Mucosa of gallbladder (tissue), 1 donor: Measurements from ENCODE around the gene ASB2. TPM values are rescaled to one million over a fixed set of nuclear protein-coding genes. Genes with fewer than 3 reads are reported as not detected.
A peak's percentile ranks its signal among the peaks of the same experiment; 100 is the strongest.

Experiments
- DNase-seq: peaks from one replicate; pipeline ENCODE4 v3.0.0-alpha.2; 2020; ENCODE audit warnings: low spot score
- total RNA-seq: library from RNA; stranded (reverse); gene quantifications from one replicate; pipeline ENCODE4 v1.2.1, GENCODE V29; 2021
- donor health status: DM: no; HTN: no; CAD: no.

The ASB2 gene
- total RNA-seq, 1 donor from 2014 or later: 28.0 TPM

DNA sequence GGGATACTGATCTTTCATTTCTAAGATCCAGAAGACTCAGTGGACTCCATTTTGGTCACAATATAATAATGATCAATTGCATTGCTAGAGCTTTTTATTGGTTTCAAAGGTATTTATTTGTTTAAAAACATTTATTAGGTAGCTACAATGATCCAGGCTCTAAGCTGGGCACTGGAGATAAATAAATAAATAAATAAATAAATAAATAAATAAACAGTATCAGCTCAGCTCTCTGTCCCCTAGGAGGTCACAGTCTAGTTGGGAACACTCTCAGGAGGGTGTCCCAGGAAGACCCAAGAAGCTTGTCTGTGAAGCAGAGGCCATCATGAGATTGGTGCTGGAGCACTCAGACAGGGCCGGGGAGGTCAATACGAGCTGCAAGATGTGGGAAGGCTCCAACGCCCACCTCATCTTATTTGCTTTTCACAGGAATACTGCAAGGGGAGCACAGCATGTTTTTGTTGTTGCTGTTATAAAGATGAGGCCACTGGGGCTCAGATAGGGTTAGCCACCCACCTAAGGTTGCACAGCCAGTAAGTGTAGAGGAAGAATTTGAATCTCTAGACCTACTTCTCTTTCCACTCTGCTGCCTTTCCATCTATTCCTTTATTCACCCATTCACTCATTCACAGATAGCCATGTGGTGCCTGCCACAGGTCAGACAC, 15.5 kb downstream of the ASB2 start:
- no peak for DNase-seq

DNA sequence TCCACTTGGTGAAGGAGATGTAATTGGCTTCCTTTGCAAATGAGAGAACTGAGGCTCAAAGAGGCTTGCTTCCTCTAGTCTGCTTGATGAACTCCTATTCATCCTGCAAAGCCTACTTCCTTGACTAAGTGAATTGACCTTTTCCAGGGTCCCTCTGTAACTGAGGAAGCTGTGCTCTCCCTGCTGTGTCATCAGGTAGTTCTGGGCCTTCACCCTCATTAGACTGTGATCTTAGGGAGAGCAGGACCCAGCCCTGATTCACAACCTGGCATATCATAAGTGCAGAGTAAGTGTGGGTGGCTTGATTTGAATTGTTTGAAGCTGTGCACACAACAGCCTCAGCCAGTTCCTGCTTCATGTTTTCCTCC, 16.3 kb downstream of the ASB2 start:
- DNase-seq: no peak

DNA sequence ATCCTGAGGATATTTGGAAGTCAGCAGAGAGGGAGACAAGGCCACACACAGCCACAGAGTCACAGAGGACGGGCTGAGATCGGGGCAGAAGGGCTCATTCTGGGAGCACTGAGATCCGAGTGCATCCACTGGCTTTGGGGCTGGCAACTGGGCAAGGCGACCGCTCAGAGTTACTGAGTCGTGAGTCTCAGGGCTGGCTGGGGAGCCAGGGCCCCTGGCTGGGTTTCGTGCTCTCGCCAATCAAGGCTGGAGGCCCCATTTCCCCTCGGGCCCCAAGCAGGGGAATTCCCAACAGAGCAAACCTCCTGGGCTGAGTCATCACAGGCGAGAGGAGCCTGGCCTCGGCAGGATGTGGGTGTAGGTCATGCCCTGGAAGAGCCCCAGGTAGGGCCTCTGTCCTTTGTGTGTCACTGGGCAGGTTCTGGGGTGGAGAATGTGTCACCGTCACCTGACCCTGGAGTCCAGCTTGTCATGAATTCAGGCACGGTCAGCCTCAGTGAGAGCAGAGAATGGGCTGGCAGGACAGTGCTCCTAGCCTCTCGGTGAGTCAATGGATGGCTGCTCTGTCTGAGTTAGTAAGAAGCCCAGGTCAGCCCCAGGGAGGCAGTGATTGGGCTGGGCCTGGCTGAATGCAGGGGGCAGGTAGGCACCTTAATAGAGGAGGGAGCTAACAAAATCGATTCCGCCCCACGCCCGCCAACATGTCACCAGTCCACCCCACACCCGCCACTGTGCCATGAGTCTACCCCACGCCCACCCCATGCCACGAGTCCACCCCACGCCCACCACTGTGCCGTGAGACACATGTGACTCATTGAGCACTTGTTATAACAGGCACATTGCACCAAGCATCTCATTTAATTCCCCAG, 16.9 kb downstream of the ASB2 start:
- peak; percentile 40 for DNase-seq

DNA sequence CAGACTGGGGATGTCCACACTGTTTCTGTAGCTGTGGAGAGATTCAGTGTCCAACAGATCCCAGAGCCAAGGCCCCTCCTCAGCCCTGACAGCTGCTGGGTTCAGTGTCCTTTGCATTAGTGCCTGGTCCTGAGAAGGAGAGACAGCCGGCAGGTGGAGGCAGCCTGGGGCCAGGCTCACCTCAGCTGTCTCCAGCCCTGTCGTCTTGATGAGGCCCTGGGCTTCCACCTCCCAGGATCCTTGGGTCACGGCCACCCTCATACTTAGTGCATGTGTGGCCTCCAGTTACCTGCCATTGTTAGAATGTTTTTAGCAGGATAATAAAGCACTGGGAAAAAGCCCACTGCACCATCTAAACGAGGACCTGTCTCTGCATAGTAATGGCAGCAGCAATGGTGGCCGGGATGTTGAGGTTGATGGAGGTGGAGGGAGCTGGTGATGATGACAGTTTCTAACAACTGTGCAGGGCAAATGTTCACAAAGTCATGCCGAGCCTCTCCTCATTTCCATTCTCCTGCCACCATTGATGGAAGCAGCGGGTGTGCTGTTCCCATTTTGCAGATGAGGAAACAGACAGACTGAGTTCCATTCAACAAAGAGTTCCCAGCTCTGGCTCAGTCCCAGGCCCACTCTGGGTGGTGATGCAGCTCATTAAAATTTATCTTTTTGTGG, 17.7 kb downstream of the ASB2 start:
- no peak for DNase-seq

DNA sequence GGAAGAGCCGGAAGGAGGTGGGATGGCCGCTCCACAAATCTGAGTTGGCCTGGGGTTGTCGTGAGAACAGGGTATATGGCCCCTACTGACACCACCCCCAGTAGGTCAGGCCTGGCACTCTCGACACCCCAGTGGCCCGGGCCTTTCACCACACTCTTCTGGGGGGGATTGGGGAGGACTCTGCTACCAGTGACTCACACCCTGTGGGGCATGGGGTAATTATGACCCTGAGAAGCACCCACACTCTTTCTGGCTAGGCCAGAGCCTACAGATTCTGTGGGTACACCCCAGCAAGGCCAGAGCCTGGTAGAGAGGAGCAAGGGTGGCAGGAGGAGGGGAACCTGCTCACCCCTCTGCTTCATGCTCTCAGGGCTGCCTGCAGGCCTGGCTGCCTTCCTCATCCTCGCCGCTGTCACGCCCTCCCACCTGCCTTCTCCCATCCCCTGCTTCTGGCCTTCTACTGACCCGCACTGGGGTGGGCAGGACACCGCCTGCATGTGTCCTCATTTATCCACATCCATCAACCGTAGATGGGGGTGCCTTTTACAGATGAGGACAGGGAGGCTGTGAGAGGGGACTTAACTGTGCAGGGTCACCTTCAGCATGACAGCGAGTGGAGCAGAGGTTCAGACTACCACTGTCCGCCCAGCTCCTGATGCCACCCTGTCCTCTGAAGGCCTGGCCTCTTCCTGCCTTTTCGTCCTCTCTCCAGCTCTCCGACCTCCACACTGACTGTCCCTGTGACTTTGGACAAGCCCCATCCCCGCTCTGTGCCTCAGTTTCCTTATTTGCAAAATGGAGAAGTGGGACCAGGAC, 18.4 kb downstream of the ASB2 start:
- no peak for DNase-seq

DNA sequence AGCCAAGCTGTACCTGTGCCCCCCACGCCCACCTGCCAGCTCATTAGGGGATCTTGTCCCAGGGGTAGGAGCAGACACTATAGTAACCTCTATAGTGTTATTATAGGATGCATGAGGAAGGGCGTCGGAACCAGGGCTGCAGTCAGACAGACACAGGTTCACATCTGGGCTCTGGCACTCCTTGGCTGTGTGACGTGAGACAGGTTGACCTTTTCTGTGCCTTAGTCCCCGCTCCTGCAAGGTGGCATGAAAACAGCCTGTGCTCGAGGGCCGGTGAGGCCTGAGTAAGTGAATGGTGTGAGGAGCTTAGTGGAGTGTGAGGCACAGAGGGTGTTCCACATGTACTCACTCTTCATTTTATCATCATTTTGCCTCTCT, 19.0 kb downstream of the ASB2 start:
- no peak for DNase-seq

DNA sequence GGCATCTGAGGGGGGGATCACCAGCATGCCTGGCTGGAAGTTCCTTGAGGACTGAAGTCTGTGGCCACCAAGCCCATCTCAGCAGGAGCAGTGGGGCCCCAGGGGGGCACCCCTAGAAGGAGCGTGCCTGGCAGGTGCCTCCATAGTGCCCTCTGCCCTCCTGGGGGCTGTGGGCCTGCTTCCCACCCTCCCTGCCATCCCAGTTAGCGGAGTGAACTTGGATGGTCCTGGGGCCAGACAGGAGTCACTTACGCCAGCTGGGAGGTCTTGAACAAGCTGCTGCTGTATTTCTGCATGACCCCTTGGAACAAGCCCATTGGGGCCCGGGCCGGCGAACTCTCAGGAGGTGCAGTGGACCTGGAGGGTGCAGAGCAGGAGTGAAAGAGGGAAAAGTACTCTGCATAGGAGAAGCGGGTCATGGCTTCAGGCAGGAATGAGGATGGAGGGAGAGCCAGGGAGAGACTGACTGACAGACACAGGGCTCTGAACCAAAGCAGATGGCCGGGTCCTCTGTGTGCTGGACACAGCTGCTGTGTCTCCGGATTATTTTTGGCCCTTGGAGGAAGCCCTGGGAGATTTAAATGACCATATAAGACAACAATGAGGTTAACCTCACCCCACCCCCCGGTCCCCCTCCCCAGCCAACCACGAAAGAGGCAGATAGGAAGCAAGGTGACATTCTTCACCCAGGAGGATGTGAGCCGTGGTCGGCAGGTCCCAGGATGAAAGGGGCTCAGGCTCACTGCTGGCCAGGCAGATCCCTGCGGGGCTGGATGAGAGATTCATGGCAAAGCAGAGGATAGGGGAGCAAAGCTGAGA, 19.6 kb downstream of the ASB2 start:
- no peak for DNase-seq

DNA sequence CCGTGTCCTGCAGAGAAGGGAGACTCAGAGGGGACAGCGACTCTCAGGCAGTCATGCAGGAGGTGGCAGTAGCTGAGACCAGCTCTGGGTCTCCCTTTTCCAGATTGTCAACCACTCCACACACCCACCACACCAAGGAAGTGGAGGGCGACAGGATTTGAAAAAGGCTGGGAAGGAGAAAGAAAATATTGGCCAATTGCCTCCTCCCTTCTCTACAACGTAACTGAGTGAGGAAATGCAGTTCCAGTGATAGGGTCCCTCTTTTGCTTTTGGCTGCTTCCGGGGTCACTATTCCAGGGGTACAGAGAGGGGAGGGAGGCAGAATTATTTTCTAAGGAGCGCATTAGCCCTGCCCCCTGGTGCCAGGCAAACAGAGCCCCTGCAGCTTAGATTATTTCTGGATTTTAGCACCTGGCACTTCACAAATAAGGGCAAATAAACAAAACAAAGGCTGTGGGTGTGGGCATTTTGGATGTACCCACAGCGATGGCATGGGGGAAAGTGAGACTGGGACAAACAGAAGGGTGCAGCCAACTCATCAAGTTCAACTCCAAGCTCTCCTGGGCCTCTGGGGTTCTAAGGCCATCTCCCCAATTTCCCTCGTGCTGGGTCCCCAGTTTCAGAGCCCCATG, 20.4 kb downstream of the ASB2 start:
- DNase-seq: no peak

DNA sequence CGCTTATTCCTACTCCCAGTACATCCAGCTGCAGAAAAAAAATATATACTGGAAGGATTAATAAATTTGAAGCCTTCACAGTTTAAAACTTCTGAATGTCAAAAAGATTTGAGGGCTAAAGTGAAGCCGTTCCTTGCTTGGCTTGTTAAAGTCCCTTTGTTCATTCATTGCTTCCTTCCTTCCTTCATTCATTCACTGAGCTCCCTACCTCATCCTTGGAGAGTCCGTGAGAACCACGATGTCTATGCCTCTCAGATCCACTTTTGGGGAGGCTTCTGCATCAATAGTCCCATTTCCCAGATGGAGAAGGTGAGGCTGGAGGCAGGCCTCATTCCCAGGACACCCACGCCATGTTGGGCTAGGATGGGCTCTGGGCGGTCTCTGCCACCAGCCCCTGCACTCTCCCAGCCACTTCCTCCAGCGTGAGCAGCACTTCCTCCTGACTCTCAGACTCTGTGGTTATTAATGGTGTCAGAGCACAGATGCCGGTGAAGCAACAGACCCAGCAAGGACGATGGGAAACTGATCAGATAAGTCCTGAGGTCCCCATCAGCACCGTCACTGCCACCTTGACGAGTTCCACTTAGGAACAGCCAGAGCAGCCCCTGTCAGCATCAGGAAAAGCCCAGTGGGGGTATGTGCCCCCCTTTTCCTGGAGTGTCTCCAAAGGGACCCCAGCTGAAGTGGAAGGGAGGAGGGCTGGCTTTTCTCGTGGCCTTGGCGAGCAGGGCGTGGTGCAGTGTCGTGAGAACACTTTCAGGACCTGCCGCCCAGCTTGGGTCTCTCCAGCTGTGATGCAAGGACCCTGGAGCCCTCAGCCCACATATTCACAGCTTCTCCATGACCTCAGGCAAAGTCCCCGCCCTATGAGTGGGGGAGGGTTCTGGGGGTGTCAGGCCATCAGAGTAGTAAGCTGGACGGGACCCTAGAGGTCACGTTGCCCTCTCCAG, 21.2 kb downstream of the ASB2 start:
- DNase-seq: peak; percentile 31

DNA sequence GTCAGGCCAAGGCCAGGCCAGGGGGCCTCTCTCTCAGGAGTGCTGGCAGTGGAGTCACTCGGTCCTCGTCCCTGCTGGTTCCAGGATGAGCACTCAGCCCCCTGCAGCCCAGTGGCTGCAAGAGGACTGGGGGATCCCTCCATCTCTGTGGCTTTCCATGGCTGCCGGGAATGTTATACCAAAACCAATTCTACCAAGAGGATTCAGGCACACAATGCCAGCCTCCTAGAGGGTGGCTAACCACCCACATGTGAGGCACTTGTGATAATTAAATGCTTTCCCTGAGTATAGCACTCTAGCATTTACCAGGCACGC, 21.9 kb downstream of the ASB2 start:
- DNase-seq: no peak

DNA sequence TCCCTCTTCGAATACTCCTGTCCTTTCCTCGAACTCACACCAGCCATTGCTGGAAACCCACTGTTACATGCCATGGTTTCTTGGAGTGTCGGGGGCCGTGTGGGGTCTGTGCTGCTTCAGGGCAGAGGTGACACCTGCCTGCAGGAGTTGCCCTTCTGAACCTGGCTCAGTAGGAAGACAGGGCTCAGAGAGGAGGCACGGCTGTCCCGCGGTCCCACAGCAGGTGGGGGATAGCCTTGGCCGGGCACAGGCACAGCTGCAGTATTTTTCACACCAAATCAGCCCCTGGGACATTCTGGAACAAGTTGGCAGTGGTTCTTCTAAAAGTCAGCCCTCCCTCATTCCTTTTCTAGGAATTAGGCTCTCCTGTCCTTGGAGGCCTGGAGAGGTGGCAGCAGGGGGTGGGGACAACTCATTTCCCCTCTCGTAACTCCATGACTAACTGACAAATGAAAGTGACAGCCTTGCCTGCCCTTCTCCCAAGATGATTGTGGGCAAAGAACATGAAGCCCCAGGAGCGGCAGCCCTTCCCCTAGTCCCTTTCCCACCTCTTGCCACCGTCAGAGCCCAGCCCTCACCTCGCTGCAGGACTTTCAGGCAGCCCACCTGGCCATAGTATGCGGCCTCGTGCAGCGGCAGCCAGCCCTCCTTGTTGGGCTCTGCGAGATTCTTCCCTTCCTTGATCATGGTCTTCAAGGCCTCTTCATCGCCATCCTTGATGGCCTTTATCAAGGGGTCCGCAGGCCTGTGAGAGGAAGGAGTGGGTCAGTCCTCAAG, 22.4 kb downstream of the ASB2 start:
- DNase-seq: no peak

DNA sequence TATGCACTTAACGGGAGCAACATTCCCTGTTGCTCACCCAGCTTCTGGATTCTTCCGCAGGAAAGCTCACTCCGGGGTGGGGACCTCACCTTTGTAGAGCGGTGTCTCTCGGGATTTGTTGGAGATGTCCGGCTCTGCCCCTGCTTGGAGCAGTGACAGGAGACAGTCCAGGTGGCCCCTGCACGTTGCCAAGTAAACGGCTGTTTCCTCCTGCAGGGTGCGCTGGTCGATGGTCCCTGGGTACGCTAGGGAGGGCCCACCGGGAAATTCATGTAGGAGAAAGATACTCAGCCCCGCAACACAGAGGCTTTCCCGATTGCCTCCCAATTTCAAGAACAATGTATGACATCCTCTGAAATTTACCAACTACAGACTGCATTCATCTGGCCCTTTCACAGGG, 23.1 kb downstream of the ASB2 start:
- no peak for DNase-seq

DNA sequence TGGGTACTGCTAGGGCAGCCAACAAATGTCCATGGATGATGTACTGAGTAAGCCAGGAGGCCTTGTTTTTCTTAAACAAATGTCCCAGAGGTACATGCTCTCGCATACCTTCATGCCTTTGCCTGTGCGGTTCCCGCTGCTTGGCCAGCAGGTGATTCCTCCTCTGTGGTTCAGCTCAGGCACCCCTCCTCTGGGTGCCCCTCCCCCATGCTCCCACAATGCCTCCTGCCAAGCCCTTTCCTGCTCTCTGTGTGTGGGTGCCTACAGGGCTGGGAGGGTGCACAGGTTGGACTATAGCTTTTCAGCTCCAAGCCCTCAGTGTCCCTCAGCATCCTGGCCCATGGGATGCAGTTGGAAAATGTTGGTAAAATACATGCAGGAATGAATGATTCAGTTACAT, 23.5 kb downstream of the ASB2 start:
- no peak for DNase-seq

DNA sequence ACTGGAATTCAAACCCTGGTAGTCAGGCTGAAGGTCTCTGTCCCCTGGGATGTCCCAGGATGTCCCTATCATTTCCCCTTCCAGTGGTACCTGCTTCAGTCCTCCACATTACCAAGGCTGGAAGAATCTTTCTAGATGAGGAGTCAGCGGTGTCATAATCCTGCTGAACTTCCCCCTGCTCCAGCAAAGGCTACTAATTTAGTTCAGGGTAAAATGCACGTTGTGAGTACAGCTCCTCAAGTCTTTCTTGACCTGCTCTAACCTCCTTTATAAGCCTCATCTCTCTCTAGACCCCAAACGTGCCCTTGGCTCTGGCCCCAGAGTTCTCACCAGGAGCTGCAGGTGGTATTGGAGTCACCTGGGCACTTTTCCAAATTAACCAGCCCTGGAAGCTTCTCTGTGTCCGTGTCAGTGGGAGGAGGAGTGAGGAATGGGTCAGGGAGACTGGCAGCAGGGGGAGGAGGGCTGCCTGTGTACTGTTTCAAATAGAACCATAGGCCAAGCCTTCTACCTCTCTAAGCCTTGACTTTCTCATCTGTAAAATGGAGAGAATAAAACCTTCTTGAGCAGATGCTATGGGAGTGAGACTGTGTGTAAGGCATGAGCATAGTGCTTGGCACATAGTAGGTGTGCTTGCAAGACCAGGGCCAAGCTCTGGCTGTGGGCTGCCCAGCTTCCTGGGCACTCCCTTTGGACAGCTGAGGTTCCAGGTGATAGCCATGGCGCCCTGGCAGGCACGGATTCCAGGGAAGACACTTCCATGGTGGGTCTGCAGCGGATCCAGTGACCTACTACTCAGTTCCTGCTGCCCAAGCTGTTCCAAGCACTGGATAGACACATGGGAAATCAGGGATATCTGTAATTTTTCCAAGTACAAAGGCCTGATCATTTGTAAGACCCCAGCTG, 24.5 kb downstream of the ASB2 start:
- DNase-seq: no peak

DNA sequence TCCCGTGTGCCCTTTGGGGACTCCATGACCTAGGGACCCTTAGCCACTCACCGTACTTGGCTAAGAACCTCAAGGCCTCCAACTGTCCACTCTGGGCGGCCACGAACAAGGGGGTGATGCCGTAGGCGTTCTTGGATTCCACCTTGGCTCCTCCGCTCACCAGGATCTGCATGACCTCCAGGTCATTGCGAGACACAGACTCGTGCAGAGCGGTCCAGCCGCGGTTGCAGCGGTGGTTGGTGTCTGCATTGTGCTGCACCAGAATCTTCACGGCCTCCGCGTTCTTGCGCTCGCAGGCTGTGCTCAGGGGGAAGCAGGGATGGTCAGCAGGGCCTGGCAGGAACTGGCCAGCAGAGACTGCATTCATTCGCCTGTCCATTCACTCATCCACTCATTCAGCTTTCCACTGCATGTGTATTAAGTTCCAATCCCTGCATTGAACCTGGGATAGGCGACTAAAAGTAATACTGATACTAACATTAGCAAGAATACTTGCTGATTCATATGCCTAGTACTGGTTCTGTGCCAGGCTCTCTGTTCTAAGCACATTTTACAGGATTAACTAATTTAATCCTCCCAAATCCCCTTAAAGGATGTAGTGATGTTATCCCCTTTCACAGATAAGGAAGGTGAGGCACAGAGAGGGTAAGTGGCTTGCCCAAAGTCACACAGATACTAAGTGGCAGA, 25.3 kb downstream of the ASB2 start:
- DNase-seq: no peak

DNA sequence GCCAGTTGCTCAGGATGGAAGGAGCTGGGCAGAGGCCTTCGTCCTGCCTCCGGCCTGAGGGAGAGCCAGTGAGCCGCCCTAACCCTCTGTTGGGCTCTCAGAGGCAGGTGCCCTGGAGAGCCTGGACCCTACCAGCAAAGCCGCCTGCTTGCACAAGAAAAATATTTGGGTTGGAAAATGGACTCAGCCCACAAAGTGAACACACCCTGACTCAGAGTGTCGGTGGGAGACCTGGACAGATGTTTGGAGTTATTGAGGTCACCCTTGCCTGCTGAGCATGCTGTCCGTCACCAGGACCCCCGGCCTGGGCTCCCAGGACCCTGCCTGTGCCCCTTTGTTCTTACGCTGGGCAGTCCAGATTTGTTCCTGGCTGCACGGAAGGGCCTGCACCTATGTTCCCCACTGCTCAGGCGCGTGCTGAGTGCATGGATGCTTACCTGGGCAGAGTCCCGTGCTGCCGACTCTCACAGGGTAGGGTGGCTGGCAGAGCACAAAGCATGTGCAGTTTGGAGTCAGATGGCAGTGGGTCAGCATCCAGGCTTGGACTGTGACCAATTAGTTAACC, 26.8 kb downstream of the ASB2 start:
- no peak for DNase-seq

DNA sequence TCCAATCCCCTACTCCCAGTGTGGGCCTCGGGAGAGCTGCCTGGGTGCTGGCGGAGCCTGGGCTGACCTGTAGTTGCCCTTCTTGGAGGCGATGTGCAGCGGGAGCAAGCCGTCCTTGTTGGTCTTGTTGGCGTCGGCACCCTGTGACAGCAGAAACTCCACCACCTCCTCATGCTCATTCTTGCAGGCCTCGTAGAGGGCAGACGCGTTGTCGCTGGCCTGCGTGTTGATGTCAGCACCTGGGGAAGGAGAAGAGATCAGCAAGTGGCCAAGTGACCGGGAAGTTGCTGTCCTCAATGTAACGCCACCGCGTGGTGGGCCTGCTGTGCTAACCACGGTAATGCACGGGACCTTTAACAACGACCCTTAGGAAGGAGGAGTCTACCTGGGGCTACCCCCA, 29.1 kb downstream of the ASB2 start:
- no peak for DNase-seq
